Stimulated activated memory B cell treated with anti-CD40 and anti-IgM and Interleukin-4, amounts not matched to agents 10 μg/mL and 1 μg/mL and 100 μg/mL, for 72 hours (primary cell): Measurements from ENCODE around the gene BMP3.
A peak's percentile ranks its signal among the peaks of the same experiment; 100 is the strongest.
"Not testable (repeated sequence)": the region's sequence is repeated elsewhere in the genome, so short reads cannot be mapped to it uniquely, and the experiment has no call there.

Experiments used
- ATAC-seq: fragments of 150-1000 bp; cut with Tn5 transposase; 2 replicates; pipeline ENCODE4 v1.10.0; 2021
- H3K27ac Mint-ChIP-seq: one replicate; pipeline ENCODE4 v1.8.0; 2022; ENCODE audit warnings: mild to moderate bottlenecking, mixed read lengths
- H3K27me3 Mint-ChIP-seq: one replicate; pipeline ENCODE4 v1.8.0; 2022; ENCODE audit warnings: mixed read lengths
- H3K36me3 Mint-ChIP-seq: one replicate; pipeline ENCODE4 v1.8.0; 2022; ENCODE audit warnings: mixed read lengths
- H3K4me1 Mint-ChIP-seq: one replicate; pipeline ENCODE4 v1.8.0; 2022; ENCODE audit warnings: mixed read lengths
- H3K4me3 Mint-ChIP-seq: one replicate; pipeline ENCODE4 v1.8.0; 2022; ENCODE audit warnings: mild to moderate bottlenecking, moderate library complexity, mixed read lengths
- H3K9me3 Mint-ChIP-seq: one replicate; pipeline ENCODE4 v1.8.0; 2022; ENCODE audit warnings: mixed read lengths

BMP3 gene

GRCh38 chr4:81030061-81030980 lies at the start of gene BMP3:
TSS of gene BMP3 (plus strand) at chr4:81030708. CDS start at chr4:81031285, 577 bp downstream.
- peak; percentile 54 for ATAC-seq
- Mint-ChIP-seq H3K27me3 (peaks cover 65% of the 10 kb centered on the region), H3K36me3 (no peaks in the 10 kb centered on the region)

GRCh38 chr4:80986011-80986410 lies 44.5 kb upstream of the BMP3 start:
- Mint-ChIP-seq H3K36me3 (no peaks in the 10 kb centered on the region), H3K4me1 (peaks cover 9% of the 10 kb centered on the region), H3K27ac (no peak overlapping the region), H3K4me3 (no peak overlapping the region), H3K27me3 (no peaks in the 10 kb centered on the region), H3K9me3 (peaks cover 4% of the 10 kb centered on the region)
- no peak for ATAC-seq

More at GRCh38 chr4:81030061-81030980, at the start of gene BMP3:
- Mint-ChIP-seq H3K4me1 (peaks cover 21% of the 10 kb centered on the region), H3K9me3 (no peaks in the 10 kb centered on the region), H3K27ac (no peak within 1 kb of the TSS), H3K4me3 (peak within 1 kb of the TSS; percentile 80)

- H3K27me3 Mint-ChIP-seq: no peaks in the 10 kb centered on the region
- peak; percentile 39 for ATAC-seq
- H3K27ac Mint-ChIP-seq: no peak overlapping the region
- H3K4me1 Mint-ChIP-seq: peaks cover 11% of the 10 kb centered on the region
- no peaks in the 10 kb centered on the region for H3K9me3 Mint-ChIP-seq
- no peaks in the 10 kb centered on the region for H3K36me3 Mint-ChIP-seq
- H3K4me3 Mint-ChIP-seq: no peak overlapping the region
Measured at GRCh38 chr4:80989921-80990544, 40.5 kb upstream of the BMP3 start.

- no peaks in the 10 kb centered on the region for H3K9me3 Mint-ChIP-seq
- H3K4me3 Mint-ChIP-seq: no peak overlapping the region
- H3K27me3 Mint-ChIP-seq: no peaks in the 10 kb centered on the region
- no peaks in the 10 kb centered on the region for H3K36me3 Mint-ChIP-seq
- H3K27ac Mint-ChIP-seq: no peak overlapping the region
- ATAC-seq: no peak
- peaks cover 11% of the 10 kb centered on the region for H3K4me1 Mint-ChIP-seq
Measured at GRCh38 chr4:80990851-80991250, 39.7 kb upstream of the BMP3 start.

GRCh38 chr4:80999943-81000342 lies 30.6 kb upstream of the BMP3 start:
- H3K9me3 Mint-ChIP-seq: no peaks in the 10 kb centered on the region
- H3K27me3 Mint-ChIP-seq: peaks cover 10% of the 10 kb centered on the region
- H3K36me3 Mint-ChIP-seq: no peaks in the 10 kb centered on the region
- H3K4me1 Mint-ChIP-seq: peaks cover 12% of the 10 kb centered on the region
- H3K27ac Mint-ChIP-seq: no peak overlapping the region
- no peak overlapping the region for H3K4me3 Mint-ChIP-seq
- no peak for ATAC-seq

GRCh38 chr4:81003597-81004111 lies 26.9 kb upstream of the BMP3 start:
- Mint-ChIP-seq H3K27me3 (peaks cover under 1% of the 10 kb centered on the region), H3K9me3 (peaks cover 5% of the 10 kb centered on the region), H3K27ac (no peak overlapping the region), H3K4me1 (peaks cover 12% of the 10 kb centered on the region), H3K4me3 (no peak overlapping the region), H3K36me3 (no peaks in the 10 kb centered on the region)
- ATAC-seq: no peak

GRCh38 chr4:81007417-81007816 lies 23.1 kb upstream of the BMP3 start:
- no peak overlapping the region for H3K27ac Mint-ChIP-seq
- no peaks in the 10 kb centered on the region for H3K27me3 Mint-ChIP-seq
- H3K9me3 Mint-ChIP-seq: peaks cover 5% of the 10 kb centered on the region

GRCh38 chr4:81016566-81016965 lies 13.9 kb upstream of the BMP3 start:
- not testable (repeated sequence) for H3K36me3 Mint-ChIP-seq, H3K4me1 Mint-ChIP-seq, H3K27me3 Mint-ChIP-seq, H3K9me3 Mint-ChIP-seq, H3K27ac Mint-ChIP-seq, H3K4me3 Mint-ChIP-seq, ATAC-seq

More at GRCh38 chr4:81007417-81007816, 23.1 kb upstream of the BMP3 start:
- H3K36me3 Mint-ChIP-seq: no peaks in the 10 kb centered on the region
- peaks cover 12% of the 10 kb centered on the region for H3K4me1 Mint-ChIP-seq
- no peak overlapping the region for H3K4me3 Mint-ChIP-seq
- ATAC-seq: no peak

- H3K27me3 Mint-ChIP-seq: peaks cover 16% of the 10 kb centered on the region
- no peak overlapping the region for H3K4me3 Mint-ChIP-seq
- no peaks in the 10 kb centered on the region for H3K36me3 Mint-ChIP-seq
- no peak overlapping the region for H3K27ac Mint-ChIP-seq
- H3K9me3 Mint-ChIP-seq: no peaks in the 10 kb centered on the region
- no peak for ATAC-seq
- no peaks in the 10 kb centered on the region for H3K4me1 Mint-ChIP-seq
Measured at GRCh38 chr4:81019006-81019405, 11.5 kb upstream of the BMP3 start.

GRCh38 chr4:81021142-81021944 lies 9.2 kb upstream of the BMP3 start:
- no peak for ATAC-seq
- H3K9me3 Mint-ChIP-seq: no peaks in the 10 kb centered on the region
- H3K4me3 Mint-ChIP-seq: no peak overlapping the region
- no peaks in the 10 kb centered on the region for H3K4me1 Mint-ChIP-seq
- peaks cover 39% of the 10 kb centered on the region for H3K27me3 Mint-ChIP-seq
- H3K27ac Mint-ChIP-seq: no peak overlapping the region
- no peaks in the 10 kb centered on the region for H3K36me3 Mint-ChIP-seq

- H3K27me3 Mint-ChIP-seq: peaks cover 45% of the 10 kb centered on the region
- no peak for ATAC-seq
- H3K9me3 Mint-ChIP-seq: no peaks in the 10 kb centered on the region
- H3K4me3 Mint-ChIP-seq: no peak overlapping the region
- H3K36me3 Mint-ChIP-seq: no peaks in the 10 kb centered on the region
- H3K4me1 Mint-ChIP-seq: no peaks in the 10 kb centered on the region
- no peak overlapping the region for H3K27ac Mint-ChIP-seq
Measured at GRCh38 chr4:81021981-81022380, 8.5 kb upstream of the BMP3 start.

GRCh38 chr4:81023484-81023883 lies 7.0 kb upstream of the BMP3 start:
- no peaks in the 10 kb centered on the region for H3K4me1 Mint-ChIP-seq
- no peaks in the 10 kb centered on the region for H3K9me3 Mint-ChIP-seq
- H3K36me3 Mint-ChIP-seq: no peaks in the 10 kb centered on the region
- no peak overlapping the region for H3K27ac Mint-ChIP-seq
- peaks cover 53% of the 10 kb centered on the region for H3K27me3 Mint-ChIP-seq
- H3K4me3 Mint-ChIP-seq: no peak overlapping the region
- no peak for ATAC-seq

- Mint-ChIP-seq H3K4me1 (peaks cover 21% of the 10 kb centered on the region), H3K27me3 (peaks cover 57% of the 10 kb centered on the region), H3K27ac (no peak overlapping the region), H3K9me3 (no peaks in the 10 kb centered on the region), H3K4me3 (peak overlapping the region; percentile 80), H3K36me3 (no peaks in the 10 kb centered on the region)
- peak; percentile 57 for ATAC-seq
Measured at GRCh38 chr4:81030981-81031791, 678 bp downstream of the BMP3 start.

GRCh38 chr4:81031796-81032551 lies 1.5 kb downstream of the BMP3 start:
- Mint-ChIP-seq H3K36me3 (no peaks in the 10 kb centered on the region), H3K9me3 (no peaks in the 10 kb centered on the region), H3K27me3 (peaks cover 49% of the 10 kb centered on the region), H3K4me3 (peak overlapping the region; percentile 77), H3K27ac (no peak overlapping the region), H3K4me1 (peaks cover 21% of the 10 kb centered on the region)
- no peak for ATAC-seq
